ENCODE measurements around the gene OPA3. TPM values are rescaled to one million over a fixed set of nuclear protein-coding genes. Genes with fewer than 3 reads are reported as not detected.

The OPA3 gene
- total RNA-seq, 1 donor from 2014 or later, result 6.6 TPM

DNA sequence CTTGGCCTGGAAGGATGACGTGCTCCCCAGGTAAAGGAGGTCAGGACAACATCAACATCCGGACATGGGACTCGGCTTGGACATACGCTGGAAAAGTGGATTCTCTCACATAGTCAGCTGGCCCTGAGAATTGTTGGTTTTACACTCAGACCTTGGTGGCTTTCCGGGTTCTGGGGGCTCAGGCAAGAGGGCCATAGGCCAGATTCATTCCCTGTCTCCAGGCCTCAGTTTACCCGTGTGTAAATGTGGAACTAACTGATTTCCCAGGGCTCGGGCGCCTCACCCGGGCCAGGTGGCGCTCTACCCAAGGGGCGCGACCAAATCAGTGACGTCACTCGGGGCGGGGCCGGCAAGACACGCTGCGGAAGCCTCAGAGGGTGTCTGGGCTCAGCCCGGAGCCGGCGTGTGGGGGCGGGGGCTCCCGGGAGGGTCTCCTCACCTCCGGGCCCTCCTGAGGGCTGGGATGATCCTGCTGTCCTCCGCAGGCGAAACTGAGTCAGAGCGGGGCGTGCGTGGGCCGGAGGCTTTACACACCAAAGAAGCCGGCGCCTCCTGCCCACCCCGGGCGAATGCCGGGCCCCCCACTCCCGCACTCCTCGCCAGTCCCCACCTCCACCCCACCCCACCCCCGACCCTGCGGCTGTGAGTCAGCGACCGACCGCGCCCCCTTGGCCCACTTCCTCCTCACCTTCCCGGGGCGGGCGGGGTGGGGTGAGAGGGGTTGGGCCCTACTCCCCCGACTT, 78.2 kb downstream of the OPA3 start:
- no peaks in the 10 kb centered on the region for H3K36me3 ChIP-seq
- intact Hi-C loops (cut with DNase I), result no loop called here

DNA sequence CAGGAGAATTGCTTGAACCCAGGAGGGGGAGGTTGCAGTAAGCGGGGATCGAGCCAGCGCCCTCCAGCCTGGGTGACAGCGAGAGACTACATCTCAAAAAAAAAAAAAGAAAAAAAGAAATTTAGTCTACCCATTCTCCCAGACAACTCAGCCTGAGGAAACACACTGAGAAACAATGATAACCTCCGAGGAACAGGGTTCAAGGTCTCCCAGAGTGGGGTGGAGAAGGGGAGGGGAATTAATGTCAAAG, 78.7 kb downstream of the OPA3 start:
- H3K27me3 ChIP-seq, result no peaks in the 10 kb centered on the region
- intact Hi-C loops (cut with DNase I), result no loop called here
- H3K9me3 ChIP-seq, result no peaks in the 10 kb centered on the region
- TF ChIP-seq POLR2A (IDR thresholded peaks at IDR 0.05) (no peak), POLR2AphosphoS5 (IDR thresholded peaks at IDR 0.05; ENCODE audit: insufficient read depth in 1 of 2, low read depth in 1 of 2) (no peak)
- TF ChIP-seq, protein P1, sequence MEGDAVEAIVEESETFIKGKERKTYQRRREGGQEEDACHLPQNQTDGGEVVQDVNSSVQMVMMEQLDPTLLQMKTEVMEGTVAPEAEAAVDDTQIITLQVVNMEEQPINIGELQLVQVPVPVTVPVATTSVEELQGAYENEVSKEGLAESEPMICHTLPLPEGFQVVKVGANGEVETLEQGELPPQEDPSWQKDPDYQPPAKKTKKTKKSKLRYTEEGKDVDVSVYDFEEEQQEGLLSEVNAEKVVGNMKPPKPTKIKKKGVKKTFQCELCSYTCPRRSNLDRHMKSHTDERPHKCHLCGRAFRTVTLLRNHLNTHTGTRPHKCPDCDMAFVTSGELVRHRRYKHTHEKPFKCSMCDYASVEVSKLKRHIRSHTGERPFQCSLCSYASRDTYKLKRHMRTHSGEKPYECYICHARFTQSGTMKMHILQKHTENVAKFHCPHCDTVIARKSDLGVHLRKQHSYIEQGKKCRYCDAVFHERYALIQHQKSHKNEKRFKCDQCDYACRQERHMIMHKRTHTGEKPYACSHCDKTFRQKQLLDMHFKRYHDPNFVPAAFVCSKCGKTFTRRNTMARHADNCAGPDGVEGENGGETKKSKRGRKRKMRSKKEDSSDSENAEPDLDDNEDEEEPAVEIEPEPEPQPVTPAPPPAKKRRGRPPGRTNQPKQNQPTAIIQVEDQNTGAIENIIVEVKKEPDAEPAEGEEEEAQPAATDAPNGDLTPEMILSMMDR (IDR thresholded peaks at IDR 0.05), result no peak
- no peaks in the 10 kb centered on the region for H3K36me3 ChIP-seq
- H3K27ac ChIP-seq, result peak overlapping the region; percentile 93
- DNase-seq (ENCODE audit: extremely low spot score in 2 of 2), result no peak
- peaks cover 37% of the 10 kb centered on the region for H3K4me1 ChIP-seq
- peak overlapping the region; percentile 97 to 100 for H3K4me3 ChIP-seq

More for the DNA sequence above, 78.2 kb downstream of the OPA3 start:
- Histone ChIP-seq H3K27me3 (no peaks in the 10 kb centered on the region), H3K4me3 (peak overlapping the region; percentile 97 to 100), H3K4me1 (peaks cover 41% of the 10 kb centered on the region), H3K27ac (peak overlapping the region; percentile 93), H3K9me3 (no peaks in the 10 kb centered on the region)
- peak in 1 of 2 donors; percentile 83 for TF ChIP-seq POLR2A (IDR thresholded peaks at IDR 0.05)
- peak; percentile 65 to 89 for TF ChIP-seq POLR2AphosphoS5 (IDR thresholded peaks at IDR 0.05; ENCODE audit: insufficient read depth in 1 of 2, low read depth in 1 of 2)
- TF ChIP-seq, protein P1 (IDR thresholded peaks at IDR 0.05), result peak in 2 of 3 experiments; percentile 8 to 48
- no peak for DNase-seq (ENCODE audit: extremely low spot score in 2 of 2)

DNA sequence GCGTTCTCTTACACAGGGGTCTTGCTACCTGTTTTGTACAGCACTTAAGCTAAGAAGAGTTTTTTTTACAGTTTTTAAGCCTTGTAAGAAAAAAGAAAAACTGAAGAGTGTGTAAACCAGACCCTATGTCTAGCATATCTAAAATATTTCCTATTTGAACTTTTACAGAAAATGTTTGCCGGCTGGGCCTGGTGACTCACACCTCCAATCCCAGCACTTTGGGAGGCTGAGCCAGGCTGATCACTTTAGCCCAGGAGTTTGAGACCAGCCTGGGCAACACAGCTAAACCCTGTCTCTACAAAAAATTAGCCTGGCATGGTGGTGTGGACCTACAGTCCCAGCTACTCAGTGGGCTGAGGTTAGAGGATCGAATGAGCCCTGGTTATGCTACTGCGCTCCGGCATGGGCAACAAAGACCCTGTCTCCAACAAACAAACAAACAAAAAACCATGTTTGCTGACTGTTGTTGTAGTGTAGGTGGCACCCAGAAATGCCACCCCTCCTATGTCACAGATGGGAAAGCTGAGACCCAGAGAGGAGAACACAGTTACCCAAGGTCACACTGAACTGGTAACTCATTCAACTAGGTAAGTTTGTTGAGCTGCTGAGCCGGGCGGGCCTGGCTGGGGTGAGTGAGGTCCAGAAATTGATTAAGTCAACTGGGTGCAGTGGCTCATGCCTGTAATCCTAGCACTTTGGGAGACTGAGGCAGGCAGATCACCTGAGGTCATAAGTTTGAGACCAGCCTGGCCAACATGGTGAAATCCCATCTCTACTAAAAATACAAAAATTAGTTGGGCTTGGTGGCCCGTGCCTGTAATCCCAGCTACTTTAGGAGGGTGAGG, 79.2 kb downstream of the OPA3 start:
- Histone ChIP-seq H3K4me1 (peaks cover 34% of the 10 kb centered on the region), H3K36me3 (no peaks in the 10 kb centered on the region), H3K27ac (peak overlapping the region; percentile 93), H3K27me3 (no peaks in the 10 kb centered on the region), H3K4me3 (no peak overlapping the region), H3K9me3 (no peaks in the 10 kb centered on the region)
- TF ChIP-seq, protein P1 (IDR thresholded peaks at IDR 0.05), result no peak
- no peak for TF ChIP-seq POLR2AphosphoS5 (IDR thresholded peaks at IDR 0.05; ENCODE audit: insufficient read depth in 1 of 2, low read depth in 1 of 2)
- TF ChIP-seq POLR2A (IDR thresholded peaks at IDR 0.05), result no peak
- DNase-seq (ENCODE audit: extremely low spot score in 2 of 2), result no peak
- intact Hi-C loops (cut with DNase I), result no loop called here

DNA sequence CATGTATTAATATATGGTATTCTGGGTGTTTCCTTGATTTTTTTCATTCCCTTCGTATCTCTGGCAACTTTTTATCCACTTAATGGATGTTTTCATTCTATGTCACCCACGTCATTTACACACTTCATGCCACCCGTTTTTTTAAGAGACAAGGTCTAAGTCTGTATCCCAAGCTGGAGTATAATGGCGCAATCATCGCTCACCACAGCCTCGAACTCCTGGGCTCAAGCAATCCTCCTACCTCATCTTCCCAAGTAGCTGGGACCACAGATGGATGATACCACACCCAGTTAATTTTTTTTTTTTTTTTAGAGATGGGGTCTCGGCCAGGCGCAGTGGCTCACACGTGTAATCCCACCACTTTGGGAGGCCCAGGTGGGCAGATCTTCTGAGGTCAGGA, 80.7 kb downstream of the OPA3 start:
- Histone ChIP-seq H3K9me3 (no peaks in the 10 kb centered on the region), H3K36me3 (no peaks in the 10 kb centered on the region), H3K4me3 (no peak overlapping the region), H3K27ac (no peak overlapping the region), H3K27me3 (no peaks in the 10 kb centered on the region), H3K4me1 (peaks cover 27% of the 10 kb centered on the region)
- intact Hi-C loops (cut with DNase I), result no loop called here
- no peak for DNase-seq (ENCODE audit: extremely low spot score in 2 of 2)
- no peak for TF ChIP-seq POLR2AphosphoS5 (IDR thresholded peaks at IDR 0.05; ENCODE audit: insufficient read depth in 1 of 2, low read depth in 1 of 2)
- TF ChIP-seq, protein P1 (IDR thresholded peaks at IDR 0.05), result no peak

DNA sequence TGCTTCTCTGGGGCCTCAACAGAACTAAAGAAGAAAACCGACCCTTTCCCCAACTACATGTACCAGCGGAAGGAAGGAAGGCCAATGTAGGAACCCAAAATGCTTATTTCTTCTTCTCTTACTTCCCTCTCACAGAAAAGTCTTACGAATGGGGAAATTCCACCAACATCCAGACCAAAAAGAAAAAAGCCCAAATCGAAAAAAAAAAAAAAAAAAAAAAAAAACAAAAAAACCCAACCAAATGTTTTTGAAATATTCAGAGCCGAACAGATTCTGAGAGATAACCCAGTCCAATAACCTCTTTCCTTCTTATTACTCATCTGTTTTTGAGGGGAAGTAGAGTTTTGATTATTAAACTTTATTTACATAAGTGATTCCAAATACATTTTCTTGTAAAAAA, 82.5 kb downstream of the OPA3 start:
- TF ChIP-seq POLR2AphosphoS5 (IDR thresholded peaks at IDR 0.05; ENCODE audit: insufficient read depth in 1 of 2, low read depth in 1 of 2) (no peak), POLR2A (IDR thresholded peaks at IDR 0.05) (no peak)
- TF ChIP-seq, protein P1 (IDR thresholded peaks at IDR 0.05), result no peak

More for the DNA sequence above, 82.5 kb downstream of the OPA3 start:
- no peak overlapping the region for H3K4me3 ChIP-seq
- DNase-seq (ENCODE audit: extremely low spot score in 2 of 2), result no peak
- no peaks in the 10 kb centered on the region for H3K36me3 ChIP-seq
- H3K27me3 ChIP-seq, result no peaks in the 10 kb centered on the region
- H3K4me1 ChIP-seq, result peaks cover 35% of the 10 kb centered on the region
- H3K27ac ChIP-seq, result no peak overlapping the region
- no peaks in the 10 kb centered on the region for H3K9me3 ChIP-seq
- intact Hi-C loops (cut with DNase I), result no loop called here
